Measurements from ENCODE around the gene S1PR3. TPM values are rescaled to one million over a fixed set of nuclear protein-coding genes. Genes with fewer than 3 reads are reported as not detected.

The S1PR3 gene
- total and polyA plus RNA-seq, 9 of the 15 experiments (the other 6 are each of a cell fraction or from before 2014, with no cell fraction given), result 0.03 to 2.0 (median 0.29) TPM

- DNase-seq (ENCODE audit: extremely low read depth in 1 of 4, low spot score in 3 of 4), result no peak
- no peaks in the 10 kb centered on the region for H3K36me3 ChIP-seq (ENCODE audit: control insufficient read depth, insufficient read depth, low read length)
- H3K27me3 ChIP-seq (ENCODE audit: control insufficient read depth in 2 of 2, insufficient read depth in 2 of 2, low read length in 2 of 2), result peaks cover 0 to 4% of the 10 kb centered on the region in 2 experiments; a peak in 1 of 5 replicates
- H3K9me1 ChIP-seq (ENCODE audit: control insufficient read depth, insufficient read depth, low read length), result no peaks in the 10 kb centered on the region
- H3K79me2 ChIP-seq (ENCODE audit: control insufficient read depth, insufficient read depth, low read length), result no peaks in the 10 kb centered on the region
- H3K9ac ChIP-seq (ENCODE audit: insufficient read depth in 1 of 2, low read depth in 2 of 2, low read length in 2 of 2), result no peak overlapping the region
- ATAC-seq, result no peak
- no peak for TF ChIP-seq ZNF668 (CRISPR knock-in tag; IDR thresholded peaks at IDR 0.05)
- no peak for TF ChIP-seq POLR2AphosphoS2 (IDR thresholded peaks at IDR 0.05; ENCODE audit: low read length)
- TF ChIP-seq DDX20 (tag; IDR thresholded peaks at IDR 0.05; ENCODE audit: low read depth), result no peak
- TF ChIP-seq PATZ1 (CRISPR knock-in tag; IDR thresholded peaks at IDR 0.05; ENCODE audit: borderline replicate concordance), result no peak
- TF ChIP-seq TCF3 (CRISPR knock-in tag; IDR thresholded peaks at IDR 0.05), result no peak
- no peak overlapping the region for H3K4me3 ChIP-seq
- CTCF ChIA-PET (ENCODE audit: low intra/inter-chr PET ratio), result no interaction called here
- peaks cover 0 to 3% of the 10 kb centered on the region in 2 experiments; a peak in 1 of 5 replicates for H3K4me1 ChIP-seq (replicated peaks in 1 of 2; ENCODE audit: control insufficient read depth in 2 of 2, insufficient read depth in 2 of 2, low read length in 2 of 2)
- in situ Hi-C loops (cut with MboI), result no loop called here
- no peak for FAIRE-seq
- H2AFZ ChIP-seq (ENCODE audit: low read depth, low read length), result no peak overlapping the region
- H3K4me2 ChIP-seq (ENCODE audit: insufficient read depth, low read length), result no peak overlapping the region
- BruUV-seq (replicated peaks), result no TSS peak
- WGBS (ENCODE audit: insufficient coverage, low coverage, missing lambda C conversion rate), result 5% methylated on average over 8 of the region's 8 CpGs
- POLR2A ChIA-PET, result no interaction called here
- intact Hi-C loops (cut with micrococcal nuclease), result no loop called here
- H4K20me1 ChIP-seq (replicated peaks; ENCODE audit: control insufficient read depth, insufficient read depth, low read length), result no peaks in the 10 kb centered on the region
- no peak overlapping the region for H3K27ac ChIP-seq (ENCODE audit: extremely low read depth, low read depth, low read length)
- no peaks in the 10 kb centered on the region for H3K9me3 ChIP-seq (replicated peaks; ENCODE audit: control insufficient read depth, insufficient read depth, low read depth, low read length)
Observed at GRCh38 chr9:88975966-88976889, 15.0 kb upstream of the S1PR3 start.
